ENCODE data around the gene CEP85.

DNA sequence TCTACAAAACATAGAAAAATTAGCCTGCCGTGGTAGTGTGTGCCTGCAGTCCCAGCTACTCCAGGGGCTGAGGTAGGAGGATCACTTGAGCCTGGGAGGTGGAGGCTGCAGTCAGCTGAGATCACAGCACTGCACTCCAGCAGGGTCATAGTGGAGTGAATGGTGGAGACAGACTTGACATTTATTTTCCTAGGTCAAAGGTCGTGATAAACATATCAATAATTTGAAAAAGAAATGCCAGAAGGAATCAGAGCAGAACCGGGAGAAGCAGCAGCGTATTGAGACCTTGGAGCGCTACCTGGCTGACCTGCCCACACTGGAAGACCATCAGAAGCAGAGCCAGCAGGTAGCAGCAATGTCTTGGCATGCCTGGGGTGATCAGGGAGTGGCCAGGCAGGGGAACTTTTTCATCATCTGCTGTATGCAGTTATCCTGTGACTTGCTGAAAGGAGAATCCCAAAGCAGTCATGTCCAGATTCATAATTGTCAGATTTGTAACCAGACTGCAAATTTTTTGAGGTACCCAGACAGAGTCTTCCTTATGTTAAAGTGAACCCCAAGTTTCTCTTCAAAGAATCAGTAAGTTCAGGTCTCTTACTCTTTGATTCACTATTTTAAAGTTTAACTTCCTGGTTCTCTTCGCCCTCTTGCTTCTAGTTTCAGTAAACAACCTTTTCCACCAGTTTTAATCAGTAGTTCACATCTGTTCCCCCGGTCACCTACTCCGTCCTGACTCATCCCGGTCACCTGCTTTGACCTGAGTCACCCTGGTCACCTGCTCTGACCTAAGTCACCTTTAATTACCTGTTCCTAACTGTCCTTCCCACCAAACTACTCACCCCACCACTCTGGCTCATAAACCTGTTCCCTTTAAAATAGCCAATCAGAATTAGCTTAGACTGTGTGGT lies 34.5 kb downstream of the CEP85 start:
- TF ChIP-seq CTCF (conservative IDR thresholded peaks at IDR 0.05): no peak
- no peak for TF ChIP-seq EZH2 (IDR thresholded peaks at IDR 0.05; ENCODE audit: low read depth)
